H9 (cell line): Measurements from ENCODE around the gene PON1. TPM values are rescaled to one million over a fixed set of nuclear protein-coding genes. Genes with fewer than 3 reads are reported as not detected.

Experiments used
- DNase-seq: peaks from one replicate; pipeline ENCODE4 v3.0.0-alpha.2; 2017
- H2AFZ ChIP-seq: one replicate; pipeline ENCODE4 v1.6.1; 2013; ENCODE audit warnings: mild to moderate bottlenecking, low read length, control low read depth, moderate library complexity
- H2AK5ac ChIP-seq: 2 replicates; pipeline ENCODE4 v1.6.1; 2013; ENCODE audit warnings: low read length, control low read depth, mixed read lengths; ENCODE audit not compliant: insufficient read length
- H2BK120ac ChIP-seq: one replicate; pipeline ENCODE4 v1.6.1; 2013; ENCODE audit warnings: low read depth, mild to moderate bottlenecking, low read length, control low read depth, inconsistent platforms; ENCODE audit not compliant: poor library complexity, severe bottlenecking
- H2BK12ac ChIP-seq: 2 replicates; pipeline ENCODE4 v1.6.1; 2013; ENCODE audit warnings: low read length, control low read depth, mixed read lengths, low read depth; ENCODE audit not compliant: insufficient read length
- H2BK15ac ChIP-seq: 2 replicates; pipeline ENCODE4 v1.6.1; 2013; ENCODE audit warnings: low read depth, low read length, control low read depth
- H2BK20ac ChIP-seq: one replicate; pipeline ENCODE4 v1.6.1; 2013; ENCODE audit warnings: low read depth, mild to moderate bottlenecking, low read length, control low read depth, inconsistent platforms; ENCODE audit not compliant: poor library complexity, severe bottlenecking
- H2BK5ac ChIP-seq: 2 replicates; pipeline ENCODE4 v1.6.1; 2013; ENCODE audit warnings: low read length, control low read depth, mixed read lengths; ENCODE audit not compliant: insufficient read length
- H3K14ac ChIP-seq: 2 replicates; pipeline ENCODE4 v1.6.1; 2013; ENCODE audit warnings: low read length, control low read depth; ENCODE audit not compliant: insufficient read depth
- H3K18ac ChIP-seq: 2 replicates; pipeline ENCODE4 v1.6.1; 2013; ENCODE audit warnings: low read depth, mild to moderate bottlenecking, mixed read lengths, low read length, control low read depth; ENCODE audit not compliant: insufficient read length
- H3K23ac ChIP-seq: 2 replicates; pipeline ENCODE4 v1.6.1; 2013; ENCODE audit warnings: low read length, control low read depth, mixed read lengths, low read depth; ENCODE audit not compliant: insufficient read length
- H3K23me2 ChIP-seq: 2 replicates; pipeline ENCODE4 v1.6.1; 2013; ENCODE audit warnings: low read depth, mild to moderate bottlenecking, mixed read lengths, low read length, control low read depth; ENCODE audit not compliant: insufficient read length, poor library complexity, severe bottlenecking
- H3K27ac ChIP-seq: 2 replicates; pipeline ENCODE4 v1.5.1; 2013; ENCODE audit warnings: low read length, control low read depth, mixed read lengths, low read depth; ENCODE audit not compliant: insufficient read length
- H3K27me3 ChIP-seq: 2 replicates; pipeline ENCODE4 v1.6.1; 2013; ENCODE audit warnings: low read length, control low read depth, inconsistent platforms; ENCODE audit not compliant: insufficient read depth
- H3K4ac ChIP-seq: 2 replicates; pipeline ENCODE4 v1.6.1; 2013; ENCODE audit warnings: low read depth, mild to moderate bottlenecking, control low read depth, inconsistent platforms, low read length, moderate library complexity
- H3K4me1 ChIP-seq: 2 replicates; pipeline ENCODE4 v1.6.1; 2013; ENCODE audit warnings: low read length, control low read depth, inconsistent platforms; ENCODE audit not compliant: insufficient read depth
- H3K4me2 ChIP-seq: 2 replicates; pipeline ENCODE4 v1.6.1; 2013; ENCODE audit warnings: low read length, control low read depth, mixed read lengths; ENCODE audit not compliant: insufficient read length, insufficient read depth
- H3K56ac ChIP-seq: 2 replicates; pipeline ENCODE4 v1.6.1; 2013; ENCODE audit warnings: low read depth, mild to moderate bottlenecking, mixed read lengths, low read length, control low read depth; ENCODE audit not compliant: insufficient read length
- H3K79me1 ChIP-seq: 2 replicates; pipeline ENCODE4 v1.6.1; 2013; ENCODE audit warnings: low read depth, mild to moderate bottlenecking, moderate library complexity, low read length, control low read depth, inconsistent platforms; ENCODE audit not compliant: insufficient read depth, poor library complexity, severe bottlenecking
- H3K79me2 ChIP-seq: 2 replicates; pipeline ENCODE4 v1.6.1; 2013; ENCODE audit warnings: low read length, control low read depth, inconsistent platforms; ENCODE audit not compliant: insufficient read depth
- H3K9ac ChIP-seq: 2 replicates; pipeline ENCODE4 v1.6.1; 2013; ENCODE audit warnings: low read length, control low read depth, mixed read lengths; ENCODE audit not compliant: insufficient read length; ENCODE audit errors: extremely low read depth
- H3K9me3 ChIP-seq: one replicate; pipeline ENCODE4 v1.6.1; 2013; ENCODE audit warnings: low read depth, low read length, inconsistent platforms; ENCODE audit not compliant: control insufficient read depth
- H3T11ph ChIP-seq: one replicate; pipeline ENCODE4 v1.6.1; 2013; ENCODE audit warnings: mild to moderate bottlenecking, low read length, control low read depth, inconsistent platforms
- H4K20me1 ChIP-seq: one replicate; pipeline ENCODE4 v1.6.1; 2013; ENCODE audit not compliant: control insufficient read depth, insufficient read length, insufficient read depth
- H4K5ac ChIP-seq: 2 replicates; pipeline ENCODE4 v1.6.1; 2013; ENCODE audit warnings: low read depth, mild to moderate bottlenecking, mixed read lengths, low read length, control low read depth; ENCODE audit not compliant: insufficient read length
- H4K8ac ChIP-seq: replicated peaks from 2 replicates; pipeline ENCODE4 v1.6.1; 2013; ENCODE audit warnings: low read length, control low read depth, mixed read lengths, low read depth; ENCODE audit not compliant: insufficient read length
- H4K91ac ChIP-seq: 2 replicates; pipeline ENCODE4 v1.6.1; 2013; ENCODE audit warnings: low read depth, mild to moderate bottlenecking, moderate library complexity, mixed read lengths, low read length, control low read depth; ENCODE audit not compliant: insufficient read length
- H3K27ac Mint-ChIP-seq, 3 experiments: 2 replicates in 2 of 3; 3 replicates in 1 of 3; pipeline ENCODE4 v1.8.0; 2020 to 2021; ENCODE audit warnings: mixed read lengths in 3 of 3, mild to moderate bottlenecking in 1 of 3, moderate library complexity in 1 of 3
- H3K27me3 Mint-ChIP-seq: 2 replicates; pipeline ENCODE4 v1.8.0; 2021; ENCODE audit warnings: low read depth, mild to moderate bottlenecking, moderate library complexity, mixed read lengths
- H3K36me3 Mint-ChIP-seq, 3 experiments: 2 replicates in 2 of 3; 3 replicates in 1 of 3; pipeline ENCODE4 v1.8.0; 2020 to 2021; ENCODE audit warnings: low read depth in 3 of 3, mixed read lengths in 3 of 3; ENCODE audit not compliant: insufficient read depth in 1 of 3
- H3K4me1 Mint-ChIP-seq, 2 experiments: 2 replicates each; pipeline ENCODE4 v1.8.0; 2020; ENCODE audit warnings: mixed read lengths in 2 of 2
- H3K4me3 Mint-ChIP-seq, 2 experiments: 2 replicates in 1 of 2; 3 replicates in 1 of 2; pipeline ENCODE4 v1.8.0; 2020 to 2021; ENCODE audit warnings: mild to moderate bottlenecking in 2 of 2, mixed read lengths in 2 of 2, moderate library complexity in 1 of 2
- H3K9me3 Mint-ChIP-seq, 2 experiments: 2 replicates in 1 of 2; 3 replicates in 1 of 2; pipeline ENCODE4 v1.8.0; 2020; ENCODE audit warnings: mild to moderate bottlenecking in 2 of 2, mixed read lengths in 2 of 2, moderate library complexity in 1 of 2
- total RNA-seq: library from RNA; stranded (reverse); gene quantifications from 2 replicates; pipeline ENCODE4 v1.2.1, GENCODE V29; 2021
- TF ChIP-seq, protein P1 (sequence below): fragments of 200-600 bp; sonication (generic); conservative IDR thresholded peaks from 3 replicates; pipeline ENCODE4 v1.8.0; 2021; ENCODE audit warnings: antibody characterized with exemption, mild to moderate bottlenecking

The PON1 gene
- total RNA-seq, 1 experiment from 2014 or later: 0.90 TPM

DNA sequence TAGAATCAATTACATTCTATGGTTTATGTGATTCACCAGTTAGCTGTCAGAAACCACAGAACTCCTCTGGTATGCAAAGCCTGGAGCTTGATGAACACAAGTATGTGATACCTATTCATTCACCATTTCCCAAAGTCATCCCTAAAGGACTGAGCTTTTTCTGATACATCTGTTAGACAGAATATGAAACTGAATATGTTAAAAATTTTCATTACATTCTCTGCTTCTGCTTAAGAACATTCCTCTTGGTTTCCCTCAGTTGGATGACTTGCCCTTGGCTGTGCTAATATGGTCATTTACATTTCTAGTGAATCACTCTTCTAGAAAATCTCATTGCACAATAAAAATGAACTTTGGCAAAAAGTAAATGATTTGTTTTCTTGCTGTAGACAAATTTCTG is 10.8 kb upstream of the PON1 start:
- Mint-ChIP-seq H3K36me3 (no peaks in the 10 kb centered on the region), H3K27ac (no peak overlapping the region), H3K4me3 (no peak overlapping the region), H3K4me1 (peaks cover 0 to 7% of the 10 kb centered on the region in 2 experiments; a peak in 2 of 4 replicates), H3K27me3 (no peaks in the 10 kb centered on the region), H3K9me3 (peaks cover 0 to 3% of the 10 kb centered on the region in 2 experiments; a peak in 1 of 5 replicates)
- Histone ChIP-seq H3K56ac (no peak overlapping the region), H3K18ac (no peak overlapping the region), H2AFZ (no peak overlapping the region), H4K91ac (no peak overlapping the region), H3K4ac (no peak overlapping the region), H3K79me2 (no peaks in the 10 kb centered on the region), H3K4me2 (no peak overlapping the region), H2BK12ac (no peak overlapping the region), H2BK20ac (no peak overlapping the region), H2BK5ac (no peak overlapping the region), H3K27ac (no peak overlapping the region), H3K4me1 (no peaks in the 10 kb centered on the region), H3T11ph (no peak overlapping the region), H3K9me3 (no peaks in the 10 kb centered on the region), H2BK120ac (no peak overlapping the region), H3K23ac (no peak overlapping the region), H4K5ac (no peak overlapping the region), H3K27me3 (no peaks in the 10 kb centered on the region), H2BK15ac (no peak overlapping the region), H3K79me1 (no peaks in the 10 kb centered on the region), H3K9ac (no peak overlapping the region), H3K23me2 (no peaks in the 10 kb centered on the region), H4K8ac (no peak overlapping the region), H4K20me1 (no peaks in the 10 kb centered on the region), H2AK5ac (no peak overlapping the region), H3K14ac (no peak overlapping the region)
- TF ChIP-seq, protein P1, sequence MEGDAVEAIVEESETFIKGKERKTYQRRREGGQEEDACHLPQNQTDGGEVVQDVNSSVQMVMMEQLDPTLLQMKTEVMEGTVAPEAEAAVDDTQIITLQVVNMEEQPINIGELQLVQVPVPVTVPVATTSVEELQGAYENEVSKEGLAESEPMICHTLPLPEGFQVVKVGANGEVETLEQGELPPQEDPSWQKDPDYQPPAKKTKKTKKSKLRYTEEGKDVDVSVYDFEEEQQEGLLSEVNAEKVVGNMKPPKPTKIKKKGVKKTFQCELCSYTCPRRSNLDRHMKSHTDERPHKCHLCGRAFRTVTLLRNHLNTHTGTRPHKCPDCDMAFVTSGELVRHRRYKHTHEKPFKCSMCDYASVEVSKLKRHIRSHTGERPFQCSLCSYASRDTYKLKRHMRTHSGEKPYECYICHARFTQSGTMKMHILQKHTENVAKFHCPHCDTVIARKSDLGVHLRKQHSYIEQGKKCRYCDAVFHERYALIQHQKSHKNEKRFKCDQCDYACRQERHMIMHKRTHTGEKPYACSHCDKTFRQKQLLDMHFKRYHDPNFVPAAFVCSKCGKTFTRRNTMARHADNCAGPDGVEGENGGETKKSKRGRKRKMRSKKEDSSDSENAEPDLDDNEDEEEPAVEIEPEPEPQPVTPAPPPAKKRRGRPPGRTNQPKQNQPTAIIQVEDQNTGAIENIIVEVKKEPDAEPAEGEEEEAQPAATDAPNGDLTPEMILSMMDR: no peak
- no peak for DNase-seq
